Uterus (tissue), 2 donors: ENCODE results near the gene CDKN2C.

Source experiments
- CTCF ChIP-seq, 4 experiments: fragments of 200-600 bp in 2 of 4; fragments of 450-650 bp in 2 of 4; sonication (generic) in 2 of 4; IDR thresholded peaks; one replicate each; pipeline ENCODE4 v1.5.1; 2016 to 2019; ENCODE audit warnings: antibody characterized with exemption in 4 of 4, mild to moderate bottlenecking in 2 of 4, moderate library complexity in 1 of 4
- POLR2A ChIP-seq, 2 donors: fragments of 450-650 bp; IDR thresholded peaks; one replicate each; pipeline ENCODE4 v1.6.1; 2016; ENCODE audit warnings: antibody characterized with exemption in 2 of 2, mild to moderate bottlenecking in 1 of 2, moderate library complexity in 1 of 2

DNA sequence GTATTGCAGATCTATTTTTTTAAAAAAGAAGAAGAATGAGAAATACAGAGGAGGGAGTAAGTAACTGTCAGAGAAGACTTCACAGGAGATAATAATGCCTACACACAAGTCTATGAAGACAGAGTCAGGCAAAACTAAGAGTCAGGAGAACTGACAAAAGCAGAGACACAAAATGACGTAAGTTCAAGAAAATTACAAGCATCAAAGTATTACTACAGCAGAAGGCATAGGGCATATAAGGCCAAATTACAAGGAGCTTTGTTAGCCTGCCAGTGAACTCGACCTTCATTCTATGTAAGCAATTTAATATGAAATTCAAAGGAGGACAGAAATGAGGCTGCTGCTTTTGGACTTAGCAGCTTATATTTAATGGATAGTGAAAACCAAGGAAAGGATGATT is 33.7 kb upstream of the CDKN2C start:
- TF ChIP-seq CTCF (IDR thresholded peaks at IDR 0.05) (no peak), POLR2A (IDR thresholded peaks at IDR 0.05) (no peak)
